Measurements from ENCODE around the gene ITPKC. TPM values are rescaled to one million over a fixed set of nuclear protein-coding genes. Genes with fewer than 3 reads are reported as not detected.

Gene ITPKC
- total RNA-seq, 2 experiments from 2014 or later: 5.5 to 6.5 TPM

- H3K27ac ChIP-seq (ENCODE audit: low read depth, low read length, poor library complexity, severe bottlenecking): no peak overlapping the region
- TF ChIP-seq CTCF (conservative IDR thresholded peaks at IDR 0.05; ENCODE audit: low read length): no peak
- TF ChIP-seq EZH2phosphoT487 (IDR thresholded peaks at IDR 0.05; ENCODE audit: borderline replicate concordance, low read depth, low read length): no peak
- no peak overlapping the region for H3K4me2 ChIP-seq (ENCODE audit: low read length)
- no peak overlapping the region for H2AFZ ChIP-seq (ENCODE audit: low read length)
- no peak for DNase-seq (ENCODE audit: low spot score)
- ChIA-PET CTCF (ENCODE audit: unreplicated experiment) (no interaction called here), POLR2A (interaction anchor here (0.7 kb wide), 1 partner anchor 65 kb away, joined by 3 read pairs; no protein-coding TSS in a partner anchor)
- intact Hi-C loops (cut with micrococcal nuclease; ENCODE audit: unreplicated experiment): no loop called here
- no TSS peak for BruUV-seq (replicated peaks)
- H3K36me3 ChIP-seq (ENCODE audit: insufficient read depth, low read length): 0 out of 2 replicates have a peak, but pooled peaks cover 10% of the 10 kb centered on the region
- no peak overlapping the region for H3K4me3 ChIP-seq (ENCODE audit: low read depth, low read length, poor library complexity, severe bottlenecking)
- H3K4me1 ChIP-seq (ENCODE audit: insufficient read depth, low read length, poor library complexity, severe bottlenecking): no peaks in the 10 kb centered on the region
- H4K20me1 ChIP-seq (ENCODE audit: insufficient read depth, low read length): no peaks in the 10 kb centered on the region
- no peaks in the 10 kb centered on the region for H3K9me2 ChIP-seq (ENCODE audit: insufficient read depth, low read length)
- H3K79me2 ChIP-seq (ENCODE audit: insufficient read depth, low read depth, low read length): no peaks in the 10 kb centered on the region
- no peaks in the 10 kb centered on the region for H3K9me3 ChIP-seq (ENCODE audit: low read length)
Observed at GRCh38 chr19:40673397-40673796, 43.5 kb upstream of the ITPKC start.

- intact Hi-C loops (cut with micrococcal nuclease; ENCODE audit: unreplicated experiment): no loop called here
- CTCF ChIA-PET (ENCODE audit: unreplicated experiment): no interaction called here
- TF ChIP-seq CTCF (conservative IDR thresholded peaks at IDR 0.05; ENCODE audit: low read length): no peak
- TF ChIP-seq EZH2phosphoT487 (IDR thresholded peaks at IDR 0.05; ENCODE audit: borderline replicate concordance, low read depth, low read length): no peak
Observed at GRCh38 chr19:40674291-40674690, 42.6 kb upstream of the ITPKC start.

GRCh38 chr19:40677156-40677555 lies 39.8 kb upstream of the ITPKC start:
- no peak overlapping the region for H3K27ac ChIP-seq (ENCODE audit: low read depth, low read length, poor library complexity, severe bottlenecking)
- CTCF ChIA-PET (ENCODE audit: unreplicated experiment): no interaction called here
- DNase-seq (ENCODE audit: low spot score): no peak
- H3K4me3 ChIP-seq (ENCODE audit: low read depth, low read length, poor library complexity, severe bottlenecking): no peak overlapping the region
- no peak for TF ChIP-seq EZH2phosphoT487 (IDR thresholded peaks at IDR 0.05; ENCODE audit: borderline replicate concordance, low read depth, low read length)
- TF ChIP-seq CTCF (conservative IDR thresholded peaks at IDR 0.05; ENCODE audit: low read length): no peak
- H3K9me2 ChIP-seq (ENCODE audit: insufficient read depth, low read length): no peaks in the 10 kb centered on the region
- no peaks in the 10 kb centered on the region for H3K79me2 ChIP-seq (ENCODE audit: insufficient read depth, low read depth, low read length)
- intact Hi-C loops (cut with micrococcal nuclease; ENCODE audit: unreplicated experiment): no loop called here
- POLR2A ChIA-PET: no interaction called here
- no peak overlapping the region for H3K4me2 ChIP-seq (ENCODE audit: low read length)
- no peaks in the 10 kb centered on the region for H4K20me1 ChIP-seq (ENCODE audit: insufficient read depth, low read length)
- no peak overlapping the region for H2AFZ ChIP-seq (ENCODE audit: low read length)
- BruUV-seq (replicated peaks): no TSS peak
- no peaks in the 10 kb centered on the region for H3K9me3 ChIP-seq (ENCODE audit: low read length)
- 0 out of 2 replicates have a peak, but pooled peaks cover 2% of the 10 kb centered on the region for H3K36me3 ChIP-seq (ENCODE audit: insufficient read depth, low read length)
- H3K4me1 ChIP-seq (ENCODE audit: insufficient read depth, low read length, poor library complexity, severe bottlenecking): no peaks in the 10 kb centered on the region

More at GRCh38 chr19:40674291-40674690, 42.6 kb upstream of the ITPKC start:
- no TSS peak for BruUV-seq (replicated peaks)
- Histone ChIP-seq H3K9me2 (ENCODE audit: insufficient read depth, low read length) (no peaks in the 10 kb centered on the region), H4K20me1 (ENCODE audit: insufficient read depth, low read length) (no peaks in the 10 kb centered on the region), H3K27ac (ENCODE audit: low read depth, low read length, poor library complexity, severe bottlenecking) (no peak overlapping the region), H3K79me2 (ENCODE audit: insufficient read depth, low read depth, low read length) (no peaks in the 10 kb centered on the region), H2AFZ (ENCODE audit: low read length) (no peak overlapping the region), H3K4me2 (ENCODE audit: low read length) (no peak overlapping the region), H3K9me3 (ENCODE audit: low read length) (no peaks in the 10 kb centered on the region), H3K4me1 (ENCODE audit: insufficient read depth, low read length, poor library complexity, severe bottlenecking) (no peaks in the 10 kb centered on the region), H3K4me3 (ENCODE audit: low read depth, low read length, poor library complexity, severe bottlenecking) (no peak overlapping the region), H3K36me3 (ENCODE audit: insufficient read depth, low read length) (0 out of 2 replicates have a peak, but pooled peaks cover 10% of the 10 kb centered on the region)
- POLR2A ChIA-PET: no interaction called here
- DNase-seq (ENCODE audit: low spot score): no peak
